Measurements from ENCODE around the gene MISP. TPM values are rescaled to one million over a fixed set of nuclear protein-coding genes. Genes with fewer than 3 reads are reported as not detected.
A peak's percentile ranks its signal among the peaks of the same experiment; 100 is the strongest.

Gene MISP
- total RNA-seq, 2 donors from 2014 or later: 0.50 TPM; not detected in 1

DNA sequence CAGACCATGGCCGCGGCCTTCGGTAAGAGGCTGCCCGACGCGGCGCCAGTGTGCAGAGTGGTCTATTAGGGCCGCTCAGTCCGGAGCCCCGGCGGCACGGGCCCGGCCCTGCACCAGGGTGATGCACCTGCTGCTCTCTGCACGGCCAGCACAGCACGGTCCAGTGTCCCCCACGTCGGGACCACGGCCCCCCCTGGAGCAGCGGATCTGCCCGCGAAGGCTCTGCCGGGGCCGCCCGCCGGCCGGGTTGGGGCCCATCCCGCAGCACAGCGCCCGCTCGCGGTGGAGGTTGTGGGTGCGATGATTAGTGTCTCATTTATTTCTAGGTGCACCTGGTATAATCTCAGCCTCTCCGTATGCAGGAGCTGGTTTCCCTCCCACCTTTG is 54.2 kb downstream of the MISP start:
- ATAC-seq: peak in 1 of 2 donors; percentile 3
- Mint-ChIP-seq H3K27ac (peak overlapping the region in 1 of 2 donors; percentile 96), H3K36me3 (peaks cover 32 to 45% of the 10 kb centered on the region in 2 donors), H3K9me3 (no peaks in the 10 kb centered on the region)
- no peak for DNase-seq (ENCODE audit: low spot score in 2 of 2)

DNA sequence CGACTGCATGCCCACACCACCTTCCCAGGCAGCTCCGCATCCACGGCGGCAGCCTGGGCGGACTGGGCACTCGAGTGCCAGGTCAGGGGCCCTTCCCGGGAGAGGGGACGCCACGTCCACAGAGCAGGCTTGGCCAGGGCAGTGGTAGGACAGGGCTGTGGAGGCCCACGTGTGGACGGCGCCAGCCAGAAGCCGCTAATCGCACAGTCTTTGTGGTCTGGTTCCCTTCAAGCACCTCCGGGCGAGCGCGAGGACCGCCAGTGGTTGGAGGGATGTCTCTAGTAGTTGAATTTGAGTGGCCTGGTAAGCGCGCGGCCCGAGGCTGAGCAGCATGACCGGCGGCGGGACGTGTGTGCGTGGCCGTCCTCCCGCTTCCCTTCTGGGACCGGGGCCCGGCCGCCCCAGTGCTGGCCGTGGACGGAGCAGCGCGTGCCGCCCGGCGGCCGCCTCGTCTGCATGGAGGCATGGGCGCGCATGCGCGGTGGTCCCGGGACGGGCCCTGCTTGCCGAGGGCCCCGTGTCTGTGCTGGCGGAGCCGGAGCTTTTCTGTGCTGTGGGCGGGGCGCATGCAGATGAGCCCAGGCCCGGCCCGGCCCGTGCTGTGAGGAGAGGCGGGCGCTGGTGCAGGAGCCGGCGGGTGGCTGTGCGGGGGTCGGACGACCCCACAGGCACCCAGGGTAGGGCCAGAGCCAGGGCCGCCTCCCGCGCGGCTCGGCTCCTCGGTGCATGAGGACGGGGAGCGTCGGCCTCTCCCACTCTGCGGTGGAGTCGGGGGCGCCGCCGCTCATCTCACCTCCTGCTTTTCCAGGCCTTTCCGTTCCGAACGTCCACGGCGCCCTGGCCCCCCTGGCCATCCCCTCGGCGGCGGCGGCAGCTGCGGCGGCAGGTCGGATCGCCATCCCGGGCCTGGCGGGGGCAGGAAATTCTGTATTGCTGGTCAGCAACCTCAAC is 55.0 kb downstream of the MISP start:
- Mint-ChIP-seq H3K9me3 (no peaks in the 10 kb centered on the region), H3K27ac (peak overlapping the region in 1 of 2 donors; percentile 96), H3K36me3 (peaks cover 25 to 44% of the 10 kb centered on the region in 2 donors)
- DNase-seq (ENCODE audit: low spot score in 2 of 2) (no peak), ATAC-seq (peak in 1 of 2 donors; percentile 22)

DNA sequence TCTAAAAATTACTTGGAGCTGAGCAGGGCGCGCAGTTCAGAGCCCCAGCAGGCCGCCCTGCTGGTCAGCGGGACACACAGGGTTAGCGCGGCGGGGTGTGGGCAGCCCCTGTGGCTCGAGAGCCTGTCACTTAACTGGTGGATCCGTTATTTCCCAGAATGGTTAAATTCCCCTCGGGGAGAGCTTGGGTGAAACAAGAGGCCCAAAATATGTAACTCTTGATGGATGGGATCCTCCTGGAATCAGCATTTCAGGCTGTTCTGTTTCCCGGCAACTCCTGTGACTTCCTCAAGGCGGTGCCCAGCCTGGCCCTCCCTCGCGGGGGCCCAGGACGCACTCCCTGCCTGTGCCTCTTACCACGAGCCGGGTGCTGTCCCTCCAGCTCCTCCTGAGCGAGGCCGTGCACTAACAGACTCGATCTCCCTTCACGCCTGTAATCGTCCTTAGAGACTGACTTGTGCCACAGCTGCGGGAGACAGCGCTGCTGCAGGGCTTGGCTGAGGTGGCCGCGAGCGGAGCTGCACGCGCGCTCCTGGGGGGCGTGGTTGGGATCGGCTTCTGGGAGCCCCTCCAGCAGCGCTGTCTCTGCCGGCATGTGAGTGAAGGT is 56.0 kb downstream of the MISP start:
- Mint-ChIP-seq H3K36me3 (peaks cover 25 to 44% of the 10 kb centered on the region in 2 donors), H3K27ac (peak overlapping the region in 1 of 2 donors; percentile 97), H3K9me3 (no peaks in the 10 kb centered on the region)
- DNase-seq (ENCODE audit: low spot score in 2 of 2) (no peak), ATAC-seq (no peak)

DNA sequence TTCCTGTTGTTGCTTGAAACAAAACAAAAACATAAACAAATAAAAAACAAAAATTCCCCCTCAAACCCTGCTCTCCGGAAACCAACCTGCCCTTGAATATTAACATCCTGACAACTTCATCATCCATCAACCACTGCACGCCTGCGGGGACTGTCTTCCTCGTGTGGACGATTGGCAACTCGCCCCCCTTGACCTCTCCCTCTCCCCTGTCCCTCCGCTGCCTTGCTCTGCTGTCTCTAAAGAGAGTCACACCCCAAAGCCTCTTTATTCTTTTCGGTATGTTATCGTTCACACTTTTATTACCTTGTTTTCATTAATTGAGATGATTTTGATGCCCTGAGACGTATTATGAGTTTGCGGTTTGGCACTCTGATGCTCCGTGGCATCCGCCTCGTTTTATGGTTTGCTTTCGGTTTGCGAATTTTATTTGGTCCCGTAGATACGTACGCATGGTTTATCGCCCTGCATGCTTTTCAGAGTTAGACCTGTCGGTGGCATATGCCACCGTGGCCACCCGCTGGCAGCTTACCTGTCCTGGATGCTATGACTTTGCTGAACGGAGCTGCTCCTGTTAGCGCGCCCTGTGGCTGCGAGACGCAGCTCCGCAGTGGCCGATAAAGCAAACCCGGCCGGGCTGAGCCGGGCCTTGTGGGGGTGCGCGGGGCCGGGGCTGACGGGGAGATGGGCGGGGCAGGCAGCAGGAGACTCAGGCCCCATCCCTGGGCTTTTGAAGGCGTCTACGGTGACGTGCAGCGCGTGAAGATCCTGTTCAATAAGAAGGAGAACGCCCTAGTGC is 56.9 kb downstream of the MISP start:
- no peak for DNase-seq (ENCODE audit: low spot score in 2 of 2)
- Mint-ChIP-seq H3K9me3 (no peaks in the 10 kb centered on the region), H3K27ac (peak overlapping the region in 1 of 2 donors; percentile 97), H3K36me3 (peaks cover 20 to 39% of the 10 kb centered on the region in 2 donors)
- no peak for ATAC-seq

DNA sequence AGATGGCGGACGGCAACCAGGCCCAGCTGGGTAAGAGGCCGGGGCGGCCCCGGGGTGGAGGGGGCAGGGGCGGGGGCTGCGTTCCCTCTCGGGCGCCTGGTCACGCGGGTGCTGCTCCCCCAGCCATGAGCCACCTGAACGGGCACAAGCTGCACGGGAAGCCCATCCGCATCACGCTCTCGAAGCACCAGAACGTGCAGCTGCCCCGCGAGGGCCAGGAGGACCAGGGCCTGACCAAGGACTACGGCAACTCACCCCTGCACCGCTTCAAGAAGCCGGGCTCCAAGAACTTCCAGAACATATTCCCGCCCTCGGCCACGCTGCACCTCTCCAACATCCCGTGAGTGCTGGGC is 57.5 kb downstream of the MISP start:
- peaks cover 16 to 34% of the 10 kb centered on the region in 2 donors for H3K36me3 Mint-ChIP-seq
- no peaks in the 10 kb centered on the region for H3K9me3 Mint-ChIP-seq
- H3K27ac Mint-ChIP-seq: no peak overlapping the region
- ATAC-seq (no peak), DNase-seq (ENCODE audit: low spot score in 2 of 2) (no peak)

DNA sequence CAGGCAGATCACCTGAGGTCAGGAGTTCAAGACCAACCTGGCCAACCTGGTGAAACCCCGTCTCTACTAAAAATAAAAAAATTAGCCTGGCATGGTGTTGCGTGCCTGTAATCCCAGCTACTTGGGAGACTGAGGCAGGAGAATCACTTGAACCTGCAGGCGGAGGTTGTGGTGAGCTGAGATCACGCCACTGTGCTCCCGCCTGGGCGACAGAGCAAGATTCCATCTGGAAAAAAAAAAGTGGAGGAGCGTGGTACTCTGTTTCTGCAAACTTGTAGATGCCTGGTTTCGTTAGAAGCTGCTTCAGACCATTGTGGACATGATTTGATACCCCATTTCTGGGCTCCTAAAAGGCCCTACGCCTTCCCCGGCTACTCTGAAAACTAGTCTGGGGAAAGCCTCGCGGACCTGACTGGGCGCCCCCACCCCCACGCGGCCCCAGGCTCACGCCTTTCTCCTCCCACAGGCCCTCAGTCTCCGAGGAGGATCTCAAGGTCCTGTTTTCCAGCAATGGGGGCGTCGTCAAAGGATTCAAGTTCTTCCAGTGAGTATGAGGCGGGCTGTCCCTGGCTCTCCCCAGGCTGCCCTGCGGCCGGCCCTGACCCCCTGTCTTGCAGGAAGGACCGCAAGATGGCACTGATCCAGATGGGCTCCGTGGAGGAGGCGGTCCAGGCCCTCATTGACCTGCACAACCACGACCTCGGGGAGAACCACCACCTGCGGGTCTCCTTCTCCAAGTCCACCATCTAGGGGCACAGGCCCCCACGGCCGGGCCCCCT is 59.4 kb downstream of the MISP start:
- H3K27ac Mint-ChIP-seq: peak overlapping the region in 1 of 2 donors; percentile 87
- no peak for DNase-seq (ENCODE audit: low spot score in 2 of 2)
- no peak for ATAC-seq
- peaks cover 12 to 40% of the 10 kb centered on the region in 2 donors for H3K36me3 Mint-ChIP-seq
- H3K9me3 Mint-ChIP-seq: no peaks in the 10 kb centered on the region

DNA sequence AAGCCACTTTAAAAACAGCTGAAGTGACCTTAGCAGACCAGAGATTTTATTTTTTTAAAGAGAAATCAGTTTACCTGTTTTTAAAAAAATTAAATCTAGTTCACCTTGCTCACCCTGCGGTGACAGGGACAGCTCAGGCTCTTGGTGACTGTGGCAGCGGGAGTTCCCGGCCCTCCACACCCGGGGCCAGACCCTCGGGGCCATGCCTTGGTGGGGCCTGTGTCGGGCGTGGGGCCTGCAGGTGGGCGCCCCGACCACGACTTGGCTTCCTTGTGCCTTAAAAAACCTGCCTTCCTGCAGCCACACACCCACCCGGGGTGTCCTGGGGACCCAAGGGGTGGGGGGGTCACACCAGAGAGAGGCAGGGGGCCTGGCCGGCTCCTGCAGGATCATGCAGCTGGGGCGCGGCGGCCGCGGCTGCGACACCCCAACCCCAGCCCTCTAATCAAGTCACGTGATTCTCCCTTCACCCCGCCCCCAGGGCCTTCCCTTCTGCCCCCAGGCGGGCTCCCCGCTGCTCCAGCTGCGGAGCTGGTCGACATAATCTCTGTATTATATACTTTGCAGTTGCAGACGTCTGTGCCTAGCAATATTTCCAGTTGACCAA is 60.1 kb downstream of the MISP start:
- Mint-ChIP-seq H3K36me3 (peaks cover 12 to 45% of the 10 kb centered on the region in 2 donors), H3K27ac (peak overlapping the region in 1 of 2 donors; percentile 95)
- no peak for DNase-seq (ENCODE audit: low spot score in 2 of 2)

DNA sequence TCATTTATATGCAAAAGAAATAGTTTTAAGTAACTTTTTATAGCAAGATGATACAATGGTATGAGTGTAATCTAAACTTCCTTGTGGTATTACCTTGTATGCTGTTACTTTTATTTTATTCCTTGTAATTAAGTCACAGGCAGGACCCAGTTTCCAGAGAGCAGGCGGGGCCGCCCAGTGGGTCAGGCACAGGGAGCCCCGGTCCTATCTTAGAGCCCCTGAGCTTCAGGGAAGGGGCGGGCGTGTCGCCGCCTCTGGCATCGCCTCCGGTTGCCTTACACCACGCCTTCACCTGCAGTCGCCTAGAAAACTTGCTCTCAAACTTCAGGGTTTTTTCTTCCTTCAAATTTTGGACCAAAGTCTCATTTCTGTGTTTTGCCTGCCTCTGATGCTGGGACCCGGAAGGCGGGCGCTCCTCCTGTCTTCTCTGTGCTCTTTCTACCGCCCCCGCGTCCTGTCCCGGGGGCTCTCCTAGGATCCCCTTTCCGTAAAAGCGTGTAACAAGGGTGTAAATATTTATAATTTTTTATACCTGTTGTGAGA is 60.7 kb downstream of the MISP start:
- H3K27ac Mint-ChIP-seq: peak overlapping the region in 1 of 2 donors; percentile 95
- peaks cover 12 to 45% of the 10 kb centered on the region in 2 donors for H3K36me3 Mint-ChIP-seq
- no peak for DNase-seq (ENCODE audit: low spot score in 2 of 2)
- ATAC-seq: no peak
- peaks cover 4 to 9% of the 10 kb centered on the region in 2 donors for H3K9me3 Mint-ChIP-seq

More for the DNA sequence above, 60.1 kb downstream of the MISP start:
- ATAC-seq: no peak
- peaks cover 0 to 4% of the 10 kb centered on the region in 2 donors for H3K9me3 Mint-ChIP-seq

DNA sequence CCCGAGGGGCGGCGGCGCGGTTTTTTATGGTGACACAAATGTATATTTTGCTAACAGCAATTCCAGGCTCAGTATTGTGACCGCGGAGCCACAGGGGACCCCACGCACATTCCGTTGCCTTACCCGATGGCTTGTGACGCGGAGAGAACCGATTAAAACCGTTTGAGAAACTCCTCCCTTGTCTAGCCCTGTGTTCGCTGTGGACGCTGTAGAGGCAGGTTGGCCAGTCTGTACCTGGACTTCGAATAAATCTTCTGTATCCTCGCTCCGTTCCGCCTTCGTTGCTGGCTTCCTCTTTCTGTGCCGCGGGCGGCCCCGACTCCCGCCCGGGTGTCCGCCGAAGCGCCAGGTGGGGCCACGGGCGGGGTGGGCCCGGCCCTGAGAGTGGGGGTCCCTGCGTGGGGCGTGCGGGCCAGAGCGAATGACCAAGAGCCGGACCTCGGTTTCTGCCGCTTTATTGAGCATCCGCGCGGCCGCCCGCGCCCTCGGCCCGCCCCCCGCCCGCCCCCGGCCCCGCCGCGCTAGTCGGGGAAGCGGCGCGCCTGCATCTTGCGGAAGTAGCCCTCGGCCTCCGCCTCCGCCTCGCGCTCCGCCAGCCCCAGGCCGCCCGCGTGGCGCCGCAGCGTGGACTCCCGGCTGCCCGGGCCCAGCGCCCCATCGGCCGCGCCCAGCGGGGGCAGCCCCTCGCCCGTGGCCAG is 61.3 kb downstream of the MISP start:
- DNase-seq (ENCODE audit: low spot score in 2 of 2) (no peak), ATAC-seq (peak in 1 of 2 donors; percentile 1)
- H3K9me3 Mint-ChIP-seq: peaks cover 5 to 14% of the 10 kb centered on the region in 2 donors
- H3K27ac Mint-ChIP-seq: peak overlapping the region in 1 of 2 donors; percentile 95
- peaks cover 9 to 39% of the 10 kb centered on the region in 2 donors for H3K36me3 Mint-ChIP-seq

DNA sequence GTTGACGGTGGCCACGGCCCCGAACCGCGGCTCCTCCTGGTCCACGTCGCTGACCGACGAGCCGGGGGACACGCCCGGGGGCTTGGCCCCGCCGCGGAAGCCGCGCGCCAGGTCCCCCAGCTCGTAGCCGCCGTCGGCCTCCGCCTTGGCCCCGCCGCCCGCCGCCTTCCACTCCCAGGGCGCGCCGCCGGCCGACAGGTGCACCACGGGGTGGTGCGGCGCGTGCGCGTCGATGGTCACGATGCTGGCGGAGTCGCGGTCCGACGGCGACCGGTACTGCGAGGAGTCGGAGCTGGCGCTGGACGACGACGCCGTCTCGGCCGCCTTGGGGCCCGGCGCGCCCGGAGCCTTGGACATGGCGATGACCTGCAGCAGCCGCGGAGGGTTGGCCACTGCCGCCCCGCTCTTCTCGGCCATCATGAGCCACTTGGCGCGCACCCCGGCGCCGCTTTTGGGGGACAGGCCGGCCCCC is 61.9 kb downstream of the MISP start:
- no peak for DNase-seq (ENCODE audit: low spot score in 2 of 2)
- Mint-ChIP-seq H3K27ac (no peak overlapping the region), H3K36me3 (peaks cover 3 to 34% of the 10 kb centered on the region in 2 donors), H3K9me3 (peaks cover 5 to 14% of the 10 kb centered on the region in 2 donors)
- peak in 1 of 2 donors; percentile 0 for ATAC-seq

DNA sequence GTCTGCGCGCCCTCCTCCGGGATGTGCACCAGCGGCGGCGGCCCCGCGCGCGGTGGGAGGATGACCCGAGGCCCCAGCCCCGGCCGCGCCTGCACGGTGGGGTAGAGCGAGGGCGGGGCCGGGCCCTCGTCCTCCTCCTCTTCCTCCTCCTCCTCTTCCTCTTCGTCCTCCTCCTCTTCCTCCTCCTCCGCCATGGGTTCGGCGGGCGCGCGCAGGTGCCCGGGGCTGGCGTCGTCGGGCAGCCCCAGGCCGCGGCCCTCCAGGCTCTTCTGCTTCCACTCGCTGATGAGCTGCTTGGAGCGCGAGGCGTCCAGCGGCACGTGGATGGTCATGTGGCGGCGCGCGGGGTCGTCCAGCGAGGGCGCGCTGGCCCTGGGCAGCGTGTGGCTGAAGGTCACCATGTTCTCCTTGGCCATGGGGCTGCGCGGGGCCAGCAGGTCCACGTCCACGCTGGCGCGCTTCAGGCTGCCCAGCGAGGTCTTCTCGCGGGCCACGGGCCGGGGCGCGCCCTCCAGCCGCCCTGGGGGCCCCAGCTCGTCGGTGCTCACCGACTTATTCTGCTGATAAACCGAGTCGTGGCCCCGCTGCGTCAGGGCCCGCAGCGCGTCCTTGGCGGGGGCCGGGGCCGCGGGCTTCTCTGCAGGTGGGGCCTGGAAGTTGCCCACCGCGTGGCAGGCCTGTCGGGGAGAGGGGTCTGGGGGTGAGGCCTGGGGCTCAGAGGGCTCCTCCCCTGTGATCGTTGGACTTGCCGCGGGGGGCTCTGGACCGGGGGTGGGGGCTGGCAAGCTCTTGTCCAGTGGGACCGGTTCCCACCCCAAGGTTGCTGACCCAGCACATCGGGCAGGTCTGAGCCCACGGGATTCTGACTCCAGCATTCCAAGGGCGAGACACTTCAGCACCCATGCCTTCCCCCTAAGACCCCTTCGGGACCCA is 62.6 kb downstream of the MISP start:
- Mint-ChIP-seq H3K27ac (peak overlapping the region; percentile 50 to 82), H3K36me3 (peaks cover 0 to 31% of the 10 kb centered on the region in 2 donors), H3K9me3 (peaks cover 5 to 14% of the 10 kb centered on the region in 2 donors)
- ATAC-seq (peak; percentile 1 to 5), DNase-seq (ENCODE audit: low spot score in 2 of 2) (no peak)
